HL-60 (cell line): ENCODE data around the gene RELCH.

ENCODE experiments used
- CTCF ChIP-seq: IDR thresholded peaks from one replicate; pipeline ENCODE4 v1.5.1; 2011; ENCODE audit warnings: low read length, control low read depth, inconsistent platforms; ENCODE audit not compliant: insufficient read depth
- GABPA ChIP-seq: IDR thresholded peaks from 2 replicates; pipeline ENCODE4 v1.6.1; 2012; ENCODE audit warnings: low read depth
- POLR2AphosphoS5 ChIP-seq: IDR thresholded peaks from 2 replicates; pipeline ENCODE4 v1.6.1; 2012; ENCODE audit warnings: low read depth
- REST ChIP-seq: IDR thresholded peaks from 2 replicates; pipeline ENCODE4 v1.6.1; 2012; ENCODE audit warnings: low read depth; ENCODE audit not compliant: insufficient replicate concordance
- SPI1 ChIP-seq: IDR thresholded peaks from 2 replicates; pipeline ENCODE4 v1.6.1; 2012; ENCODE audit warnings: low read depth, mild to moderate bottlenecking, borderline replicate concordance

GRCh38 chr18:62201870-62202269 lies 14.8 kb downstream of the RELCH start:
- no peak for TF ChIP-seq CTCF
- TF ChIP-seq REST: no peak
- TF ChIP-seq GABPA: no peak
- no peak for TF ChIP-seq POLR2AphosphoS5
- TF ChIP-seq SPI1: no peak
